HL-60/S4 treated with retinoic acid at 250 ng/mL for 4 days and 3 days (cell line): Measurements from ENCODE around the gene MYBPHL.

Experiments used
- in situ Hi-C: fragments of 300-500 bp; cut with MboI; formaldehyde crosslinking; loops from 2 replicates; pipeline ENCODE4 v1.7.0; 2022; ENCODE audit warnings: low sequenced_read_pairs

Gene MYBPHL, protein sequence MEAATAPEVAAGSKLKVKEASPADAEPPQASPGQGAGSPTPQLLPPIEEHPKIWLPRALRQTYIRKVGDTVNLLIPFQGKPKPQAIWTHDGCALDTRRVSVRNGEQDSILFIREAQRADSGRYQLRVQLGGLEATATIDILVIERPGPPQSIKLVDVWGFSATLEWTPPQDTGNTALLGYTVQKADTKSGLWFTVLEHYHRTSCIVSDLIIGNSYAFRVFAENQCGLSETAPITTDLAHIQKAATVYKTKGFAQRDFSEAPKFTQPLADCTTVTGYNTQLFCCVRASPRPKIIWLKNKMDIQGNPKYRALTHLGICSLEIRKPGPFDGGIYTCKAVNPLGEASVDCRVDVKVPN

DNA sequence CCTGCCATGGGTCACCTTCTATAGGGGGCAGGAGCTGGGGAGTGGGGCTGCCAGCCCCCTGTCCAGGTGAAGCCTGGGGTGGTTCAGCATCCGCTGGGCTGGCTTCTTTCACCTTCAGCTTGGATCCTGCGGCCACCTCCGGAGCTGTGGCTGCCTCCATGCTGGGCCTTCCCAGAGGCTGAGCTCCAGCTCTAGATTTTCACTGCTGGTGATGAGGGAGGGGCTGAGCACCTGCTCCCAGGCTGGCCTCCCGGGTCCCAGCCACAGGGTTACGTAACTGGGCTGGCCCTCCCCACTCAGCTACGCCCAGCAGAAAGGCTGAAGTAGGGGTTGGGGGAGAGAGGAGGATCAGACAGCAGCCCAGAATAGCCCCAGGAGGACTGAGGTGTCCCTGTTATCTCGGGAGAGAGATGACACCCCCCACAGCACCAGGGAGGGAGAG, at the start of gene MYBPHL:
TSS of gene MYBPHL (minus strand) at position 180 of the 442 bp plus-strand sequence. CDS start at position 160, 20 bp downstream.
- in situ Hi-C loops, result no loop called here

DNA sequence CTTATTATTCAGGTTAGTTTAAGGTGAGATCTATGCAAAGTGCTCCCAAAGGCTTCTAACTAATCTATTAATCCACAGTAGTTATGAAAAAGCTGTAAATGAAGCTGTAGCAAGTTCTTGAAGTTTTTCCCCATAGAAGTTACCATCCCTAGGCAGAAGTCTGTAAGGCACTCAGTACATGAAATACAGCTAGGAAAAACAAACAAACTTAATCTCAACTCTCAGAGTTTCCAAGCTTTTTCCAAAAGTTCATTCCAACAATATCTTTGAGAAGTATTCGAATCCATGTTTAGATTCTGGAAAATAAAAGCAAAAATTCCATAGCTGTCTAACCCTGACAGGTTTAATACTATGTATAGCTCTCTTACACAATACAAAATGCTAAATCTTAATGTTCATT, 49.7 kb upstream of the MYBPHL start:
- in situ Hi-C loops, result no loop called here

DNA sequence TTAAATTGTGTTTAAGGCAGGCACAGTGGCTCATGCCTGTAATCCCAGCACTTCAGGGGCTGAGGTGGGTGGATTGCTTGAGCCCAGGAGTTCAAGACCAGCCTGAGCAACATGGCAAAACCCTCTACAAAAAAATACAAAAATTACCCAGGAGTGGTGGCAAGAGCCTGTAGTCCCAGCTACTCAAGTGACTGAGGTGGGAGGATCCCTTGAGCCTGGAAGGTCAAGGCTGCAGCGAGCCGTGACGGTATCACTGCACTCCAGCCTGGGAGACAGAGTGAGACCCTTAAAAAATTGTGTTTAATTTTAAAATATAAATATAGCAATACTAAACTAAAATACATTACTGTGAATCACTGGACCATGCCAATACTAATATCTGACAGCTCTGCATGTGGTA, 48.1 kb upstream of the MYBPHL start:
- in situ Hi-C loops, result no loop called here

DNA sequence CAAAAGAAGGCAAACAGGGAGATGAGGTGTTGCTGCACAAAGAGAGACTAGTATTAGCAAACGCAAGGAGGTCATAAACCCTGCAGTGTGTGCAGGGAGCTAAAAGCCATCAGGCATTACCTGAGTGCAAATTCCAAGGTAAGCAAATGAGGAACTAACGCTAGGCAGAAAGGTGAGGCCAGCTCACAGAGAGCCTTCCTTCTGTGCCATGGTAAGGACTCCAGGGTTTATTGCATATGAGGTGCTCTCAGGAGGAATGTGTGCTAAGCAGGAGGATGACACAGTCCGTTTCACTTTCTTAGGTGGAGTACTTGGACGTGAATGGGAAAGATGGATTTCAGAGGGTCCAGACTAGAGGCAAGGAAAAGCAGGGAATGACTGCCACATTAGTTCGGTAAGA, 44.6 kb upstream of the MYBPHL start:
- in situ Hi-C loops, result no loop called here

DNA sequence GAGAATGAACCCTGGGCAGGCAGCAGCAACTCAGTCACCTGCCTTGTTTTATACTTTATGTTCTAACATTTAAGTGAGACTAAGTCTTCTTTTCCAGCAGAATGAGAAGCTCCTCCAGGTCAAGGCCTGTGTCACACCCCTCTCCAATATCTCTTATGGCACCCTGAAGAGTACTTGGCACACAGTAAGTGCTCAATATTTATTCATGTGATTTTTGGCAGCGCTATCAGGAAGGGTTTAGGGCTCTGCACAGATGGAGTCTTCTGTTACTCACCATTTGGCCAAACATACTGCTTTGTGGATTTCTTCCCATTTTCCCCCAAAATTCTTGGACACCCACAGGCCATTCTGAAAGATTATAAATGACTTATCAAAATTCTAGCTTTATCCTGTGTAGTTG, 43.8 kb upstream of the MYBPHL start:
- in situ Hi-C loops, result no loop called here

DNA sequence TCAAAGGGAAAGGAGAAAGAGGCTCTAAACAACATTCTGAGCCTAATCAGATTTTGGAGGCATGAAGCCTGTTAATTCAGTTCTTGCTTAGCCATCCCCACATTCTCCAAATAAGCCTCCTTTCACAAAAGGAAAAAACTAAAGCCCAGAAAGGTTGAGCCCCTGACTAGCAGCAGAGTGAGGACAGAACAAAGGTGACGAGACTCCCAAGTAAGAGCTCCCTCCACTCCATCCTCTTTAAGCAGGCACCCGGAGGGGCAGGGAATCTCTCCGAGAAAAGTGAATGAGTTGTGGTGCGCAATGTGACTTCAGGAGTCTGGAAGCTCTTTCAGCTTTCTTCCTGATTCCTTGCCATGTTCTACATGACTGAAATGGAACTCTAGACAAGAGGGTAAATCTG, 43.4 kb upstream of the MYBPHL start:
- in situ Hi-C loops, result no loop called here

DNA sequence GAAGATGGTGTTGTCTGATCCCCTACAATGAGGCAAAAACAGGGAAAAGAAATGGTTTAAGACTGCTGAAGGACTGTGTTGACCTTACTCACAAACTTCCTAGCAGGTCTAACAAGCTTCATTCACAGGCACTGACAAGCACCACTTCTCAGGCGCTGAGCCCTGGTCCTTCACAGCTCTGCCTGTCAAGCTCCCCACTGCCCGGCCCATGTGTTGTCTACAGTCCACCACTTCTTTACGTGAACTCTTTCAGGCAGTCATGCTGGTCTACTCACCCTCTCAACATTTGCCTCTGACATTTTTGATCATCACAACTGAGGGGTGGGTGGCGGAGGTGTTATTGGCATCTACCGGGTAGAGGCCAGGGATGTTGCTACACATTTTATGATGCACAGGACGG, 40.7 kb upstream of the MYBPHL start:
- in situ Hi-C loops, result no loop called here

DNA sequence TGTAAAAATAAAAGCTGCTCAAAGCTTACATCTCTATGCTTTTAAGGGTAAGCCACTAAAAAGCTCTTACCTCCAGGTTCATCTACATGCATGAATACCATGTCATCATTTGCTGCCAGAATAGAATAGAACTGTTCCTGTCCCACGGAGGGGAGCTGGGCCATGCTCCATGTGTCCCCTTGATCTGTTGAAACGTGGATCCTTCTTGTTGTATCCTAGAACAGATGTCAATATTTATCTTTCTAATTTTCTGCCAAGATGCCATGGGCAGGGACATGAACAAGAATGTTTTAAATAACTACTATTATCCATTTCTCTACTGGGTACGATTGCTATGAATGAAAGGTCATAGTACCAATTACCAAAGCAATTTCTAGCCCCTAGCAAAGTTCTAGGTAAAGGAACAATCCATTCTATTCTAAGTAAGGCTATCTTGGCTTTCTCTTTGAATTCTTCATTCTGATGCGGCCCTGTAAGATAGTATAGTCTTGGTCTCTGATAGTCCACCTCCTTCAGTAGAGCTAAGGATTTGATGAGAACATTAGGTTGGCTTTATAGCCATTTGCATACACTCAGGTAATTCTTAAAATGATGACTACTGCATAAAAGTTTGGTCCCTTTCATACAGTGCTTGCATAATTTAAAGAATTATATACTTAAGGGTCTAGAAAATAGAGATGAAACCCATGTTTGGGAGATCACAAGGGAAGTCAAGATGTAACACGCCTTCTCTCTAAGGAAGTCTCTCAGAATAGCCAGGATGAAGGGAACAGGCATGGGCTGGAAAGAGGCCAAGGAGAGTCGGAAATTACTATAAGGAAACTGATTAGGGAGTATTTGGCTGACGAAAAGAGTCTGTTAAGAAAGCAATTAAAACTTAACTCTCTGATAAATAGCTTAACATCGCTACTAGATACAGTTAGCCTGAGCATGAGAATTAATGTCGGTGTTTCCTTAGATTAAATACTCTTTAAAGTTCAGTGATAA, 35.4 kb upstream of the MYBPHL start:
- in situ Hi-C loops, result no loop called here

DNA sequence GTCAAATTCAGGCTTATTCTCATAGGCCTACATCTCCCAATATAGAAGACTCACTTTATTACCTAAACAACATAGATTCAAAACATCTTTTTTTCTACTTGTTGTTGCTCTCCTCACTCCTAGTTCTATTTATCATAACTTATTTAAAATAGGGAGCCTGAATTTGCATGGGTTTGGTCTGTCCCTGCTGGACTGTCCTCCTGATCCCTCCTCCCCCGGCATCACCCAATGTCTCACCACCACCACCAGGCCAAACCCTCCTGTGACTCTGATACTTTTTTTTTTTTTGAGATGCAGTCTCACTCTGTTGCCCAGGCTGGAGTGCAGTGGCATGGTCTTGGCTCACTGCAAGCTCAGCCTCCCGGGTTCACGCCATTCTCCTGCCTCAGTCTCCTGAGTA, 31.8 kb upstream of the MYBPHL start:
- in situ Hi-C loops, result no loop called here

DNA sequence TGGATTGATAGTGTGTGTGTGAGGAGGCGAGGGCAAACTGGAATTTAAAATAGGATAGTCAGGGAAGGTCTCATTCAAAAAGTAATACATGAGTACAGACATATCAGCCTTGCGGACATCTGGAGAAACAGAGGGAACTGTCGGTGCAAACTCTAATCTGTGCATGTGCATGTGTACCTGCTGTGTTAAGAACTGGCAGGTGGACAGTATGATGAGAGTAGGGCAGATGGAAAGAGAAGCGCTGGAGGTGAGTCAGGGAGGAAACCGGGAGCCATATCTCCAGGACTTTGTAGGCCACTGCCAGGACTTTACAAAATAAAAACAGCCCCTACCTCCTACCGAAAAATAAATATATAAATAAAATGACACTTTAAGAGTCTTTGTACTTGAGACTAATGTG, 31.3 kb upstream of the MYBPHL start:
- in situ Hi-C loops, result no loop called here

DNA sequence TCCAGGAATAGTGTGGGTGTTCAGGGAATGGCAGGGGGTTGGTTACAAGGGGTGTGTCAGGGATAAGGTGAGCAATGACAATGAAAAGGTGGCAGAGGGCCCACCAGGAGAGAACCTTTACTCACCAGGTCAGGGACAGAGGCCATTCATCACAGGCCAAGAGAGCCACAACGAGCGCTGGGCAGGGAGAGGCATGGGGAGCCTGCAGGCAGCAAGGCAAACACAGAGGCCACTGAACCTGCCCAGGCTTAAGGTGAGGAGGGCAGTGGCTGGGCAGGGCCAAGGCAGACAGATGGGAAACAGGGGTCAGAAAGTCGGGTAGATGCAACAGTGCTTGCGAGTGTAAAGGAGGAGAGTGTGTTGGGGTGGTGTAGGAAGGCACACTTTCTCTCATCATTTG, 28.3 kb upstream of the MYBPHL start:
- in situ Hi-C loops, result no loop called here

DNA sequence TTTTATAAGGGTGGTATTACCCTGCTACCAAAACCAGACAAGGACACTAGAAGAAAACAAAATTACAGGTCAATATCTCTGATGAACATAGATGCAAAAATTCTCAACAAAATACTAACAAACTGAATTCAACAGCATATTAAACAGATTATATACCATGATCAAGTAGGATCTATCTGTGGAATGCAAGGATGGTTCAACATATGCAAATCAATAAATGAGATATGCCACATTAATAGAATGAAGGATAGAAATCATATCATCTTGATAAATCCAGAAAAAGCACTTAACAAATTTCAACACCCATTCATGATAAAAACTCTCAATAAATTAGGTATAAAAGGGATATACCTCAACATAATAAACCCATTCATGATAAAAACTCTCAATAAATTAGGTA, 24.3 kb upstream of the MYBPHL start:
- in situ Hi-C loops, result no loop called here

DNA sequence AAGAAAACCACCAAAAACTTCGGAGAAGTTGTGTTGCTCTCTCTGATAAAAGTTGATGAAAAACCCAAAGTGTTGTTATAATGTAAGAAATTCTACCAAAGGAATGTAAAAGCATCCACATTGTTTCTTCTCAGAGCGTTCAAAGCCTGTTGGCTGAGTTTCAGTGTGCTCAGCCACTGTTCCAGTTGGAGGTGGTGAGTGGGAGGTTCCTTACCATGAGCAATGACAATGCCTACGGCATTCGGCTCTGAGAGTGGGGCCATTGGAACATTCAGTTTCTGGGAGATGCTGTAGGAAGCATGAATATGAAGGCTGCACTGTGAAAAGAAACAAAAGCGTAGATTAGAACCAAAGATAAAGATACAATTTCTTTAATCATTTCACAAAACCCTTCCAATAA, 20.5 kb upstream of the MYBPHL start:
- in situ Hi-C loops, result no loop called here

DNA sequence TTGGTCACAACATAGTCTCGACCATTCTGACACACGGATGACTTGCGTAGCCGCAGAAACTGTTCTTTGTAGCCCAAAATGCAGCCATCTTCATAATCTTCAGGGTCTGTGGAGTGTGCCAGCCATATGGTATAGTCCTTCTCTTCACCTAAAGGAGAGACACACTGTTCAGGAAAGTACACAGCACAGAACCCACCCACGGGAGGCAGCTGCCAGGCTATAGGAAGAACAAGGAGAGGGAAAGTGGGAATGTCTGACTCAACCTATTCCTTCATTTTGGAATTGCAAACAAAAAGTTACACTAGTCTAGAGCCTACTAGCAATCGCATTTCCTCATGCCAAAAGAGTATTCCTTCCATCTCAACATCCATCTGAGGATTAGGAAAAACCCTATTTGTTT, 16.2 kb upstream of the MYBPHL start:
- in situ Hi-C loops, result no loop called here

DNA sequence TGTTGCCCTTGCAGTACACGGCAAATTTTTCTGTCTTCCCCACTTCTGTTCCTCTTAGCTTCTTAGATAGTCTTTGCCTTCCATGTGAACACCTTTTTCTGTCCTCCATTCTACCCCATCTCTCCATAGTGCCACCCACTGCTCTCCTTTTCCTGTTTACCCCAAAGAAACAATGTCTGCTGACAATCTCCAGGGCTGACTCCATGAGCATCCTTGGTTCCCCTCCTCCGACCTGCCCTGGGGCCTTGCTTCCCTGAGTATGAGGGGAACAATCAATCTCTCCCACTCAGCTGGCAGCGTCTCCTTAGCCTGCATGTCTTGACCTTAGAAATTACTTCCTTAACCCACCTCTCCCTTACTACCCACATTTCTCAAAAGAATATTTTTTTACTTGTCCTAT, 12.3 kb upstream of the MYBPHL start:
- in situ Hi-C loops, result no loop called here

DNA sequence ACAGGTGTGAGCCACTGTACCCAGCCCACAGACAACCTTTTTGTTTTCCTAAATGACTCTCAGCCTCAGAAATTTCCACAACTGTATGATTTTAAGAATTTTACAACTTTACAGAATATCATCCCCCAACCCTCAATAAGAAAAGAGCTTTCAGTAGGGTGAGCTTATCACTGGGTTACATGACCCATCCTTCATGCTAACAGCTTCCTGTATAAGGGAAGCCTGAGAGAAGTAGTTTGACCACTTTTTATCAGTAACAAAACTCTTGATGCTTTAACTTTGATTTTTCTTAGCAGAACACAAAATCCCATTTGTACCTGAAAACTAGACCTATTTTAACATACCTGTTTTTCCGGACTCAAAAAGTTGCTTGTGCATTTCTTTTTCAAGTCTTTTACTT, 9.7 kb upstream of the MYBPHL start:
- in situ Hi-C loops, result no loop called here

DNA sequence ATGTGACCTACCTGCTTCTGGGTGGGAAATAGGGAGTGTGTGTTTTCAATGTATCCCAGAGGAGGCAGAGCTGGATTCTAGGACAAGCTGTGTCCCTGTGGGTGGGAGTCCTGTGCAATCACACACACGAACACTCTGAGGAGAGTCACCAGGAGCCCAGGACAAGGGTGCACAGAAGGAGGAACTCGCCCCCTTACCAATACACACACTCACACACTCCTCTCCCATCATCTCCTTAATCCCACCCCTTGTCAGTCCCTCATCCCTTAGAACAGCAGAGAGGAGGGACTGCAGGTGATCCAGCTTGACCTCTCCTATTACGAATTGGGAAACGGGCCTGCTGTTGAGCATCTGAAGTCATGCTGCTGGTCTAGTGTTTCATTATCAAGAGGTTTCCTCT, 8.5 kb upstream of the MYBPHL start:
- in situ Hi-C loops, result no loop called here

DNA sequence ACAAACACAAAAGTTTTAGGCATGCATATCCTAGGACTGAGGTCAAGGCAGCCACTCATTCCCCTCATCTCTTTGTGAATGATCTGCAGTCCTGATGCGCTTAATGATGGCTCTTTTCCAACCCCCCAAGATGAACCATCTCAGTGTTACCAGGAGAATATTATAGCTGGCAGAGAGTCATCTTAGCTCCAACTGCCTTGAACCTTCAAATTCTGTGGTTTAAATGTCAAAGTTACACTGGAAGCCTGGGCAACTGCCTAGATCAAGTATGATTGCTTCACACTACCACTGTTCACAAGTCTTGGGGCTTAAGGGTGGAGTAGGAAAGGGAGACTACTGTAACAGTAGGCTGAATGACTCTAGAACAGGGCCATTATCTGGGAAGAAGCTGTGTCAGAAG, 8.0 kb upstream of the MYBPHL start:
- in situ Hi-C loops, result no loop called here

DNA sequence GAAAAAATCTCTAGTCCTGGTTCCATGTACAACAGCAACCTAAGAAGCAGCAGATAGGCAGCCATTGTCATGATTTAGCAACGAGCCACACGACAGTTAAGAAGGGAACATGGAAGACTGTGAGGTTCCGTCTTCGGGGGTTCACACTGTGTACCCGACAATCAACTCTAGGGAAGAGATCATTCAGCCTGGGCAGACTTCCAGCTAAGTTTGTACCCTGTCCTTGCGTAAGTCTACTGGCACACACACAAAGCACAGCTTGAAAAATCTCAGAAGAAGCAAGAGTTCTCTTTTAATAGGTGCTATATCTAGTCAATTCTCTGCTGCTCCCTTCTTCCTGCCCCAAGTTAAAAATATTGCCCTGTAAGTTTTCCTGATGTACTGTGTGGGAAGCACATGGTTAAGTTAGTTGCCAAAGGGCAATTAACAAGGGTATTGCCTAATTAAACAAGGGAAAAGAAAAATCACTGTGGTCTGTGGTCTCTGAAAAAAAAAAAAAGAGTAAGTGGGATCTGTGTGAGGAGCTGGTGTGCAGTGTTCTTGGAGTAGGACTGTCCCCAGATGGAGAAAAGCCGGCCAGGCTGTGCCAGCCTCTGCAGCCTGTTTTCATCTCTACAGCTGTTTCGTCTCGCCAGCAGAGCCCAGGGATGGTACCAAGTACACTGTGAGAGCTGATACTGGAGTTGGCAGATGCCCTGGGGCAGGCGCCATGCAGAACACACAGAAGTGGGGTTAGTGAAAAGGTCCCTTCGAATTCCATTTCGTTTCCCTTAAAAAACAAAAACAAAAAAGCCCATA, 6.4 kb upstream of the MYBPHL start:
- in situ Hi-C loops, result no loop called here

DNA sequence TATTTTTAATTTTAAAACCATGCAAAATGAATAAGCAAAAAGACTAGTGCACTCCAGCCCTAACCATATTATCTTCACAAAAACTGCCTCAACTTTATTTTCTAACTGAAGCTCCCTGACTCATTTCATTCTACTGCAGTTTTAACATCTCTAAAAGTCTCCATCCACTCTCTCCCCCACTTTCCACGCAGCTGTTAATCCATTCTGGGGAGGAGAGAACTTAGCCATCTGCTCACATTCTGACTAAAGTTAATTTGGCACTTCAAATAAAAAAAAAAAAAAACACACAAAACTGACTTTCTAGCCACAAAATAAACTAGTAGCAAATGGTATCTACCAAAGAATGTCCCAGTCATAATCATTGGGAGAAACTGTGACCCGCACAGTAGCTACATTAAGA, 5.4 kb upstream of the MYBPHL start:
- in situ Hi-C loops, result no loop called here

DNA sequence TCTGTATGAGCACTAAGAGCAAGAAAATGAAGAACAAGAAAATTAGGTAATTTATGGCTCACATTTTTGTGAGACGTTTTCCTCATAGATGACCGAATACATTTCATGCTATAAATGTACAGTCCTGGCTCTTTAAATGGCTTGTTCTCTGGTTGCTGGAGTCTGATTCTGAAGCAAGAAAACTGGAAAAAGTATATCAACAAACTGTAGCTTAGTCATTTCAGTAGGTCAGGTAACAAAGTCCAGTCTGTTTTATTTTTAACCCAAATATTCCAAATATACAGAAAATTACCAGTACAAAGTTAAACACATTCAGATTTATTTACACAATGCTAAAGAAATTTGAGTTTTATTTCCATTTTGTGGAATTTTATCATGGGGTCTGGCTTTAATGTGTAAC, 2.5 kb upstream of the MYBPHL start:
- in situ Hi-C loops, result no loop called here
